HepG2 (cell line): Measurements from ENCODE around the gene MUC4. TPM values are rescaled to one million over a fixed set of nuclear protein-coding genes. Genes with fewer than 3 reads are reported as not detected.

Source experiments
- ATAC-seq: fragments of 200-7000 bp; cut with Tn5 transposase; 3 replicates; pipeline ENCODE4 v1.9.1; 2020; ENCODE audit warnings: mild to moderate bottlenecking, moderate library complexity
- BruUV-seq: library from RNA; stranded (reverse); fragments of 400-500 nt; replicated peaks from 2 replicates; lab custom pipeline; 2021; lab: Mats Ljungman, UMichigan
- CTCF ChIA-PET: fragments of 300-600 bp; formaldehyde crosslinking; extraction: SDS; loops from one replicate; lab custom pipeline; 2021; ENCODE audit warnings: low total read pairs, inconsistent platforms, low intra/inter-chr PET ratio; lab: Yijun Ruan, JAX
- POLR2A ChIA-PET: fragments of 350-600 bp; sonication (Branson Sonifier 250); formaldehyde crosslinking; loops from one replicate; lab custom pipeline; 2020; ENCODE audit warnings: antibody characterized with exemption, inconsistent platforms; lab: Yijun Ruan, JAX
- DNase-seq: peaks from one replicate; pipeline ENCODE4 v3.0.0-alpha.2; 2015; ENCODE audit warnings: low spot score
- FAIRE-seq: peaks from 3 replicates; lab custom pipeline; 2011; peaks lifted over from hg19 to GRCh38; lab: Jason Lieb, UNC
- H2AFZ ChIP-seq: one replicate; pipeline ENCODE4 v1.6.1; 2011; ENCODE audit warnings: low read length, inconsistent platforms
- H3K27ac ChIP-seq: fragments of 300-600 bp; 3 replicates; pipeline ENCODE4 v1.8.0; 2011; ENCODE audit warnings: mixed run types, mild to moderate bottlenecking, mixed read lengths, low read length, inconsistent platforms; ENCODE audit not compliant: insufficient read depth; ENCODE audit errors: extremely low read length
- H3K27me3 ChIP-seq, 2 experiments: fragments of 200-600 bp in 1 of 2; 2 replicates in 1 of 2; 3 replicates in 1 of 2; pipeline versions ENCODE4 v1.6.0 to v1.8.0; 2011; ENCODE audit warnings: low read length in 2 of 2, mild to moderate bottlenecking in 2 of 2, moderate library complexity in 2 of 2, inconsistent platforms in 1 of 2; ENCODE audit not compliant: insufficient read depth in 2 of 2, control insufficient read depth in 1 of 2
- H3K36me3 ChIP-seq, 2 experiments: fragments of 200-600 bp in 1 of 2; replicated peaks in 1 of 2; 2 replicates in 1 of 2; 3 replicates in 1 of 2; pipeline versions ENCODE4 v1.5.1 to v1.8.0; 2011; ENCODE audit warnings: low read length in 2 of 2, inconsistent platforms in 1 of 2; ENCODE audit not compliant: insufficient read depth in 2 of 2, control insufficient read depth in 1 of 2
- H3K4me1 ChIP-seq: 2 replicates; pipeline ENCODE4 v1.5.1; 2012; ENCODE audit warnings: low read length, inconsistent platforms; ENCODE audit not compliant: insufficient read depth
- H3K4me2 ChIP-seq: 2 replicates; pipeline ENCODE4 v1.6.0; 2011; ENCODE audit warnings: low read depth, low read length, inconsistent platforms
- H3K4me3 ChIP-seq, 3 experiments: fragments of 200-600 bp in 1 of 3; sonication (generic), shearing (Covaris generic) in 1 of 3; replicated peaks in 1 of 3; 2 replicates each; pipeline ENCODE4 v1.5.1; 2011 to 2016; ENCODE audit warnings: low read length in 3 of 3, inconsistent platforms in 2 of 3, low read depth in 2 of 3, mild to moderate bottlenecking in 2 of 3, control low read depth in 1 of 3, mixed read lengths in 1 of 3; ENCODE audit not compliant: insufficient read depth in 1 of 3
- H3K79me2 ChIP-seq: one replicate; pipeline ENCODE4 v1.6.1; 2011; ENCODE audit warnings: low read length, inconsistent platforms; ENCODE audit not compliant: insufficient read depth
- H3K9ac ChIP-seq: 2 replicates; pipeline ENCODE4 v1.6.0; 2011; ENCODE audit warnings: mild to moderate bottlenecking, low read depth, low read length, inconsistent platforms; ENCODE audit not compliant: insufficient read depth
- H3K9me3 ChIP-seq: 2 replicates; pipeline ENCODE4 v1.5.1; 2012; ENCODE audit warnings: mild to moderate bottlenecking, low read length
- H4K20me1 ChIP-seq: 2 replicates; pipeline ENCODE4 v1.6.0; 2011; ENCODE audit warnings: inconsistent platforms, mild to moderate bottlenecking, low read length, moderate library complexity; ENCODE audit not compliant: insufficient read depth
- ARHGAP35 ChIP-seq: sonication (generic); formaldehyde crosslinking; IDR thresholded peaks from 2 replicates; pipeline ENCODE4 v1.9.0; 2022; ENCODE audit warnings: mild to moderate bottlenecking, inconsistent platforms, moderate library complexity, missing genetic modification reagents, borderline replicate concordance
- ESRRA ChIP-seq: sonication (generic); formaldehyde crosslinking; IDR thresholded peaks from 2 replicates; pipeline ENCODE4 v1.5.1; 2020; ENCODE audit warnings: mild to moderate bottlenecking, low read depth, missing genetic modification reagents
- ZNF24 ChIP-seq: fragments of 450-650 bp; IDR thresholded peaks from 2 replicates; pipeline ENCODE4 v1.6.1; 2017; ENCODE audit warnings: antibody characterized with exemption, mild to moderate bottlenecking
- ZNF318 ChIP-seq: sonication (generic); formaldehyde crosslinking; IDR thresholded peaks from 2 replicates; pipeline ENCODE4 v1.4.0; 2020; ENCODE audit warnings: mild to moderate bottlenecking, missing genetic modification reagents
- WGBS: methylation state at CpG from one replicate; pipeline ENCODE4 v1.1.6; 2017; ENCODE audit warnings: low lambda C conversion rate; 5-methylcytosine and 5-hydroxymethylcytosine counted together
- in situ Hi-C: cut with HindIII; loops from 2 replicates; pipeline ENCODE4 v1.10.0; 2017; ENCODE audit warnings: low pct_unique_long_range_greater_than_20kb; ENCODE audit not compliant: extremely low pct_ligation_motif_present
- intact Hi-C: fragments of 100-400 bp; cut with micrococcal nuclease; formaldehyde crosslinking; loops from one replicate; pipeline ENCODE4 v1.10.0; 2022; ENCODE audit not compliant: unreplicated experiment
- polyA plus RNA-seq, 8 experiments: library from polyadenylated mRNA; depleted of rRNA in 3 of 8; stranded (reverse) in 7 of 8; unstranded in 1 of 8; fragments of >200 nt; fragmentation: Illumina TruSeq in 4 of 8; extraction: Trizol in 4 of 8; gene quantifications; 2 replicates each; pipeline versions ENCODE4 v1.2.1 to v1.2.3, GENCODE V29; 2011 to 2016; ENCODE audit warnings: low read depth in 4 of 8, missing spikeins in 1 of 8, mixed read lengths in 1 of 8; ENCODE audit not compliant: insufficient read depth in 1 of 8
- total RNA-seq, 5 experiments: library from RNA; depleted of rRNA; stranded (reverse); fragments of >200 nt; fragmentation: Illumina TruSeq; extraction: Trizol; gene quantifications; 2 replicates each; pipeline ENCODE4 v1.2.3, GENCODE V29; 2016; ENCODE audit warnings: low read depth in 1 of 5
- TF ChIP-seq, protein P1 (sequence below): sonication (generic); formaldehyde crosslinking; IDR thresholded peaks from 2 replicates; pipeline ENCODE4 v1.4.0; 2020; ENCODE audit warnings: mild to moderate bottlenecking, low read depth, missing genetic modification reagents

MUC4 gene
- total and polyA plus RNA-seq, 2 of the 13 experiments (the other 11 are each of a cell fraction or from before 2014, with no cell fraction given) = not detected

DNA sequence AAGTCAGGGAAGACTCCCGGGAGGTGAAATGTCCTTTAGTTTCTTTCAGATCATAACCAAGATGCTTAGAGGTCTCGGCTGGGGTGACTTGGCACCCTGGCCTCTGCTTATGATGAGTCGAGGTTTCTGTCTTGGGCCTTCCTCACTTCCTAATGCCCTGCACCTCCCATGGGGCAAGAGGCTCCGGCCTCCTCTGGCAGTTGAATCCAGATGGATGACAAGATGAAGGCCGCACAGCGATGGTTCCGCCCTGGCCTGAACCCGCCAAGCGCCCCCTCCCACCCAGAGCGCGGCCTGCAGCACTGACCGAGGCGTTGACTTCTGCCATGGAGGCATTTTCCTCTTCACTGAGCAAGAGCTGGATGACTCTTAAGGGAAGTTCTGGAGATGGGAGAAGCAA lies 59.7 kb downstream of the MUC4 start:
- H3K36me3 ChIP-seq = no peaks in the 10 kb centered on the region
- 57% methylated on average over 2 of the region's 13 CpGs for WGBS
- H3K4me2 ChIP-seq = no peak overlapping the region
- intact Hi-C loops (no loop called here), in situ Hi-C loops (no loop called here)
- BruUV-seq = no TSS peak
- ChIA-PET CTCF (no interaction called here), POLR2A (no interaction called here)
- no peak for DNase-seq
- H3K27ac ChIP-seq = no peak overlapping the region
- no peak overlapping the region for H3K4me3 ChIP-seq
- TF ChIP-seq, protein P1, sequence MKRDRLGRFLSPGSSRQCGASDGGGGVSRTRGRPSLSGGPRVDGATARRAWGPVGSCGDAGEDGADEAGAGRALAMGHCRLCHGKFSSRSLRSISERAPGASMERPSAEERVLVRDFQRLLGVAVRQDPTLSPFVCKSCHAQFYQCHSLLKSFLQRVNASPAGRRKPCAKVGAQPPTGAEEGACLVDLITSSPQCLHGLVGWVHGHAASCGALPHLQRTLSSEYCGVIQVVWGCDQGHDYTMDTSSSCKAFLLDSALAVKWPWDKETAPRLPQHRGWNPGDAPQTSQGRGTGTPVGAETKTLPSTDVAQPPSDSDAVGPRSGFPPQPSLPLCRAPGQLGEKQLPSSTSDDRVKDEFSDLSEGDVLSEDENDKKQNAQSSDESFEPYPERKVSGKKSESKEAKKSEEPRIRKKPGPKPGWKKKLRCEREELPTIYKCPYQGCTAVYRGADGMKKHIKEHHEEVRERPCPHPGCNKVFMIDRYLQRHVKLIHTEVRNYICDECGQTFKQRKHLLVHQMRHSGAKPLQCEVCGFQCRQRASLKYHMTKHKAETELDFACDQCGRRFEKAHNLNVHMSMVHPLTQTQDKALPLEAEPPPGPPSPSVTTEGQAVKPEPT = no peak
- TF ChIP-seq ESRRA (CRISPR knock-in tag) = no peak
- no peak for TF ChIP-seq ARHGAP35 (CRISPR knock-in tag)
- TF ChIP-seq ZNF24 = no peak
- TF ChIP-seq ZNF318 = no peak
- no peak for ATAC-seq
- no peak for FAIRE-seq
- no peaks in the 10 kb centered on the region for H3K79me2 ChIP-seq
- H3K27me3 ChIP-seq = peaks cover 9 to 38% of the 10 kb centered on the region in 2 experiments
- H3K4me1 ChIP-seq = peaks cover 5% of the 10 kb centered on the region
- no peak overlapping the region for H3K9ac ChIP-seq
- no peaks in the 10 kb centered on the region for H3K9me3 ChIP-seq
- H4K20me1 ChIP-seq = no peaks in the 10 kb centered on the region
- H2AFZ ChIP-seq = no peak overlapping the region
